ENCODE results near the gene PIGT. TPM values are rescaled to one million over a fixed set of nuclear protein-coding genes. Genes with fewer than 3 reads are reported as not detected.

The PIGT gene
- total and polyA plus RNA-seq, 2 donors (not counting 1 experiment from before 2014, with no cell fraction given), result 25.8 to 53.9 TPM

GRCh38 chr20:45367126-45367525 lies 48.8 kb upstream of the PIGT start:
- Histone ChIP-seq H3K36me3 (ENCODE audit: control insufficient read depth, insufficient read depth, low read length) (peaks cover 16% of the 10 kb centered on the region), H2AFZ (ENCODE audit: low read length) (no peak overlapping the region), H3K27me3 (ENCODE audit: control insufficient read depth, insufficient read depth, low read length) (no peaks in the 10 kb centered on the region), H4K20me1 (ENCODE audit: control insufficient read depth, extremely low read depth, insufficient read depth, low read length) (no peaks in the 10 kb centered on the region), H3K4me1 (ENCODE audit: control insufficient read depth, extremely low read depth, insufficient read depth, low read length) (peaks cover 2% of the 10 kb centered on the region), H3K27ac (ENCODE audit: insufficient read depth, low read length) (no peak overlapping the region), H3K9ac (ENCODE audit: insufficient read depth, low read length) (no peak overlapping the region), H3K9me3 (ENCODE audit: control insufficient read depth, insufficient read depth, low read depth, low read length) (no peaks in the 10 kb centered on the region), H3K4me3 (replicated peaks in 1 of 4; ENCODE audit: control extremely low read depth in 1 of 4, insufficient read depth in 1 of 4, low read depth in 3 of 4, low read length in 4 of 4) (no peak overlapping the region), H3K79me2 (ENCODE audit: control insufficient read depth, insufficient read depth, low read length) (peaks cover 14% of the 10 kb centered on the region), H3K4me2 (ENCODE audit: extremely low read depth, insufficient read depth, low read length) (no peak overlapping the region)
- DNase-seq (ENCODE audit: low read depth in 2 of 2), result no peak
- no peak for TF ChIP-seq EZH2 (IDR thresholded peaks at IDR 0.05; ENCODE audit: low read length, missing control alignments)
- no peak for TF ChIP-seq CTCF (conservative IDR thresholded peaks at IDR 0.05 in 1 of 2, IDR thresholded peaks at IDR 0.05 in 1 of 2; ENCODE audit: low read depth in 1 of 2, low read length in 2 of 2)

- H3K4me2 ChIP-seq (ENCODE audit: extremely low read depth, insufficient read depth, low read length), result no peak overlapping the region
- no peak overlapping the region for H2AFZ ChIP-seq (ENCODE audit: low read length)
- no peak overlapping the region for H3K9ac ChIP-seq (ENCODE audit: insufficient read depth, low read length)
- H3K4me3 ChIP-seq (replicated peaks in 1 of 4; ENCODE audit: control extremely low read depth in 1 of 4, insufficient read depth in 1 of 4, low read depth in 3 of 4, low read length in 4 of 4), result no peak overlapping the region
- H3K36me3 ChIP-seq (ENCODE audit: control insufficient read depth, insufficient read depth, low read length), result peaks cover 16% of the 10 kb centered on the region
- no peaks in the 10 kb centered on the region for H3K27me3 ChIP-seq (ENCODE audit: control insufficient read depth, insufficient read depth, low read length)
- H3K79me2 ChIP-seq (ENCODE audit: control insufficient read depth, insufficient read depth, low read length), result peaks cover 14% of the 10 kb centered on the region
- H3K27ac ChIP-seq (ENCODE audit: insufficient read depth, low read length), result no peak overlapping the region
- no peaks in the 10 kb centered on the region for H4K20me1 ChIP-seq (ENCODE audit: control insufficient read depth, extremely low read depth, insufficient read depth, low read length)
- TF ChIP-seq EZH2 (IDR thresholded peaks at IDR 0.05; ENCODE audit: low read length, missing control alignments) (no peak), CTCF (conservative IDR thresholded peaks at IDR 0.05 in 1 of 2, IDR thresholded peaks at IDR 0.05 in 1 of 2; ENCODE audit: low read depth in 1 of 2, low read length in 2 of 2) (no peak)
- peaks cover 4% of the 10 kb centered on the region for H3K4me1 ChIP-seq (ENCODE audit: control insufficient read depth, extremely low read depth, insufficient read depth, low read length)
- DNase-seq (ENCODE audit: low read depth in 2 of 2), result no peak
- no peaks in the 10 kb centered on the region for H3K9me3 ChIP-seq (ENCODE audit: control insufficient read depth, insufficient read depth, low read depth, low read length)
These were observed 47.5 kb upstream of the PIGT start for GRCh38 chr20:45368221-45368980.

- TF ChIP-seq CTCF (conservative IDR thresholded peaks at IDR 0.05 in 1 of 2, IDR thresholded peaks at IDR 0.05 in 1 of 2; ENCODE audit: low read depth in 1 of 2, low read length in 2 of 2), result no peak
- no peak for TF ChIP-seq EZH2 (IDR thresholded peaks at IDR 0.05; ENCODE audit: low read length, missing control alignments)
- H3K27me3 ChIP-seq (ENCODE audit: control insufficient read depth, insufficient read depth, low read length), result no peaks in the 10 kb centered on the region
- H4K20me1 ChIP-seq (ENCODE audit: control insufficient read depth, extremely low read depth, insufficient read depth, low read length), result no peaks in the 10 kb centered on the region
- no peak for DNase-seq (ENCODE audit: low read depth in 2 of 2)
- H3K4me2 ChIP-seq (ENCODE audit: extremely low read depth, insufficient read depth, low read length), result no peak overlapping the region
- H3K4me1 ChIP-seq (ENCODE audit: control insufficient read depth, extremely low read depth, insufficient read depth, low read length), result peaks cover 2% of the 10 kb centered on the region
- no peak overlapping the region for H3K27ac ChIP-seq (ENCODE audit: insufficient read depth, low read length)
- H3K4me3 ChIP-seq (replicated peaks in 1 of 4; ENCODE audit: control extremely low read depth in 1 of 4, insufficient read depth in 1 of 4, low read depth in 3 of 4, low read length in 4 of 4), result no peak overlapping the region
- H2AFZ ChIP-seq (ENCODE audit: low read length), result no peak overlapping the region
- H3K36me3 ChIP-seq (ENCODE audit: control insufficient read depth, insufficient read depth, low read length), result peaks cover 14% of the 10 kb centered on the region
- no peak overlapping the region for H3K9ac ChIP-seq (ENCODE audit: insufficient read depth, low read length)
- no peaks in the 10 kb centered on the region for H3K9me3 ChIP-seq (ENCODE audit: control insufficient read depth, insufficient read depth, low read depth, low read length)
- no peaks in the 10 kb centered on the region for H3K79me2 ChIP-seq (ENCODE audit: control insufficient read depth, insufficient read depth, low read length)
These were observed 45.3 kb upstream of the PIGT start for GRCh38 chr20:45370571-45371160.

Measured in fibroblast of lung (primary cell).